HG02852 (cell line): ENCODE measurements around the gene ANGPTL3.
"Not testable (repeated sequence)": the region's sequence is repeated elsewhere in the genome, so short reads cannot be mapped to it uniquely, and the experiment has no call there.

Experiments
- ATAC-seq: cut with Tn5 transposase; IDR thresholded peaks from one replicate; pipeline ENCODE4 v1.9.1; 2021; ENCODE audit warnings: mild to moderate bottlenecking, moderate library complexity; ENCODE audit not compliant: unreplicated experiment

Gene ANGPTL3

GRCh38 chr1:62597281-62597680 lies at the start of gene ANGPTL3:
Gene ANGPTL3 (plus strand): TSS chr1:62597520. CDS start chr1:62597567, 47 bp downstream.
- no peak for ATAC-seq

- no peak for ATAC-seq
These were observed 36.0 kb upstream of the ANGPTL3 start for GRCh38 chr1:62561306-62561705.

GRCh38 chr1:62567182-62567581 lies 30.1 kb upstream of the ANGPTL3 start:
- not testable (repeated sequence) for ATAC-seq

GRCh38 chr1:62567926-62568325 lies 29.4 kb upstream of the ANGPTL3 start:
- not testable (repeated sequence) for ATAC-seq

- ATAC-seq: not testable (repeated sequence)
These were observed 25.8 kb upstream of the ANGPTL3 start for GRCh38 chr1:62571517-62571916.

GRCh38 chr1:62572476-62572875 lies 24.8 kb upstream of the ANGPTL3 start:
- ATAC-seq: no peak

- ATAC-seq: no peak
These were observed 23.6 kb upstream of the ANGPTL3 start for GRCh38 chr1:62573675-62574074.

- ATAC-seq: no peak
These were observed 11.7 kb upstream of the ANGPTL3 start for GRCh38 chr1:62585469-62586155.

GRCh38 chr1:62588000-62588399 lies 9.3 kb upstream of the ANGPTL3 start:
- ATAC-seq: no peak

- no peak for ATAC-seq
These were observed 8.0 kb upstream of the ANGPTL3 start for GRCh38 chr1:62589321-62589720.

GRCh38 chr1:62590255-62590969 lies 6.9 kb upstream of the ANGPTL3 start:
- ATAC-seq: no peak

- ATAC-seq: no peak
These were observed 6.4 kb upstream of the ANGPTL3 start for GRCh38 chr1:62590970-62591368.

- ATAC-seq: no peak
These were observed 3.4 kb upstream of the ANGPTL3 start for GRCh38 chr1:62593825-62594394.

GRCh38 chr1:62595647-62596046 lies 1.7 kb upstream of the ANGPTL3 start:
- no peak for ATAC-seq

GRCh38 chr1:62599044-62599443 lies 1.7 kb downstream of the ANGPTL3 start:
- ATAC-seq: no peak

- ATAC-seq: no peak
These were observed 4.1 kb downstream of the ANGPTL3 start for GRCh38 chr1:62601457-62601856.

- no peak for ATAC-seq
These were observed 11.6 kb downstream of the ANGPTL3 start for GRCh38 chr1:62608905-62609304.

GRCh38 chr1:62610588-62610987 lies 13.3 kb downstream of the ANGPTL3 start:
- ATAC-seq: not testable (repeated sequence)

- ATAC-seq: no peak
These were observed 15.4 kb downstream of the ANGPTL3 start for GRCh38 chr1:62612770-62613169.

- ATAC-seq: peak; percentile 98
These were observed 16.0 kb downstream of the ANGPTL3 start for GRCh38 chr1:62613325-62613727.

- ATAC-seq: no peak
These were observed 16.6 kb downstream of the ANGPTL3 start for GRCh38 chr1:62613890-62614289.

GRCh38 chr1:62621907-62622306 lies 24.6 kb downstream of the ANGPTL3 start:
- peak; percentile 95 for ATAC-seq
